Right atrium auricular region (tissue), 2 donors: ENCODE measurements around the gene ARHGAP21. TPM values are rescaled to one million over a fixed set of nuclear protein-coding genes. Genes with fewer than 3 reads are reported as not detected.
"Not testable (repeated sequence)": the region's sequence is repeated elsewhere in the genome, so short reads cannot be mapped to it uniquely, and the experiment has no call there.

Experiments
- DNase-seq: peaks from one replicate; pipeline ENCODE4 v3.0.0-alpha.2; 2019; ENCODE audit warnings: low spot score
- H3K27ac ChIP-seq, 2 donors: fragments of 200-600 bp; sonication (generic); 1 replicate in 1 of 2; 2 replicates in 1 of 2; pipeline ENCODE4 v1.5.1; 2016 to 2019
- H3K27me3 ChIP-seq, 2 donors: fragments of 200-600 bp; sonication (generic); one replicate each; pipeline versions ENCODE4 v1.5.1 to v1.6.0; 2017 to 2019
- H3K36me3 ChIP-seq: fragments of 200-600 bp; sonication (generic); one replicate; pipeline ENCODE4 v1.5.1; 2016
- H3K4me1 ChIP-seq, 2 donors: fragments of 200-600 bp; sonication (generic); one replicate each; pipeline versions ENCODE4 v1.5.1 to v1.6.0; 2017 to 2019
- H3K4me3 ChIP-seq, 2 donors: fragments of 200-600 bp; sonication (generic); 1 replicate in 1 of 2; 2 replicates in 1 of 2; pipeline ENCODE4 v1.5.1; 2017 to 2019; ENCODE audit warnings: mild to moderate bottlenecking in 1 of 2, moderate library complexity in 1 of 2
- H3K9me3 ChIP-seq, 2 donors: fragments of 200-600 bp; sonication (generic); one replicate each; pipeline ENCODE4 v1.5.1; 2019
- CTCF ChIP-seq, 2 donors: fragments of 200-600 bp; sonication (generic); IDR thresholded peaks; one replicate each; pipeline ENCODE4 v1.5.1; 2019; ENCODE audit warnings: antibody characterized with exemption in 2 of 2
- total RNA-seq, 2 donors: library from RNA; depleted of rRNA; stranded (reverse); fragments of >200 nt; gene quantifications; one replicate each; pipeline ENCODE4 v1.1.0, GENCODE V29; 2016

ARHGAP21 gene
- total RNA-seq, 2 donors from 2014 or later: 45.0 to 46.3 TPM

- Histone ChIP-seq H3K36me3 (no peaks in the 10 kb centered on the region), H3K27ac (no peak overlapping the region), H3K4me3 (no peak overlapping the region), H3K9me3 (no peaks in the 10 kb centered on the region), H3K4me1 (peaks cover 0 to 17% of the 10 kb centered on the region in 2 donors), H3K27me3 (no peaks in the 10 kb centered on the region)
- no peak for DNase-seq
- no peak for TF ChIP-seq CTCF (IDR thresholded peaks at IDR 0.05)
Measured at GRCh38 chr10:24639124-24639523, 84.6 kb downstream of the ARHGAP21 start.

- TF ChIP-seq CTCF (IDR thresholded peaks at IDR 0.05): no peak
- Histone ChIP-seq H3K4me1 (peaks cover 0 to 21% of the 10 kb centered on the region in 2 donors), H3K9me3 (no peaks in the 10 kb centered on the region), H3K4me3 (no peak overlapping the region), H3K27me3 (no peaks in the 10 kb centered on the region), H3K27ac (no peak overlapping the region), H3K36me3 (no peaks in the 10 kb centered on the region)
- no peak for DNase-seq
Measured at GRCh38 chr10:24625778-24626177, 97.9 kb downstream of the ARHGAP21 start.

GRCh38 chr10:24623383-24623782, 100.3 kb downstream of the ARHGAP21 start:
- H3K4me1 ChIP-seq: peaks cover 0 to 15% of the 10 kb centered on the region in 2 donors
- no peaks in the 10 kb centered on the region for H3K27me3 ChIP-seq
- DNase-seq: no peak
- no peak overlapping the region for H3K27ac ChIP-seq
- H3K36me3 ChIP-seq: peaks cover 5% of the 10 kb centered on the region
- TF ChIP-seq CTCF (IDR thresholded peaks at IDR 0.05): no peak
- no peaks in the 10 kb centered on the region for H3K9me3 ChIP-seq
- H3K4me3 ChIP-seq: no peak overlapping the region

- H3K27ac ChIP-seq: no peak overlapping the region
- DNase-seq: no peak
Measured at GRCh38 chr10:24622781-24623301, 100.8 kb downstream of the ARHGAP21 start.

GRCh38 chr10:24621035-24621795, 102.5 kb downstream of the ARHGAP21 start:
- Histone ChIP-seq H3K36me3 (peaks cover 13% of the 10 kb centered on the region), H3K4me1 (peaks cover 0 to 15% of the 10 kb centered on the region in 2 donors)
- H3K27me3 ChIP-seq, H3K9me3 ChIP-seq, DNase-seq, H3K27ac ChIP-seq, H3K4me3 ChIP-seq: not testable (repeated sequence)

More at GRCh38 chr10:24622781-24623301, 100.8 kb downstream of the ARHGAP21 start:
- no peaks in the 10 kb centered on the region for H3K9me3 ChIP-seq
- H3K27me3 ChIP-seq: no peaks in the 10 kb centered on the region
- peaks cover 8% of the 10 kb centered on the region for H3K36me3 ChIP-seq
- H3K4me3 ChIP-seq: no peak overlapping the region
- H3K4me1 ChIP-seq: peaks cover 0 to 15% of the 10 kb centered on the region in 2 donors
- no peak for TF ChIP-seq CTCF (IDR thresholded peaks at IDR 0.05)

GRCh38 chr10:24619994-24620310, 103.7 kb downstream of the ARHGAP21 start:
- not testable (repeated sequence) for H3K4me3 ChIP-seq, H3K9me3 ChIP-seq, DNase-seq, H3K27ac ChIP-seq, H3K27me3 ChIP-seq
- H3K36me3 ChIP-seq: peaks cover 13% of the 10 kb centered on the region
- H3K4me1 ChIP-seq: peaks cover 0 to 15% of the 10 kb centered on the region in 2 donors

GRCh38 chr10:24619291-24619993, 104.2 kb downstream of the ARHGAP21 start:
- H3K9me3 ChIP-seq, H3K4me3 ChIP-seq: not testable (repeated sequence)
- H3K36me3 ChIP-seq: peaks cover 13% of the 10 kb centered on the region

More at GRCh38 chr10:24619291-24619993, 104.2 kb downstream of the ARHGAP21 start:
- not testable (repeated sequence) for H3K27ac ChIP-seq, DNase-seq, H3K27me3 ChIP-seq
- peaks cover 0 to 15% of the 10 kb centered on the region in 2 donors for H3K4me1 ChIP-seq
